Stimulated activated CD4-positive, alpha-beta T cell treated with anti-CD3 and anti-CD28 coated beads, TNF-alpha, amount 100 ng/mL, for 1 hour (primary cell): ENCODE results near the gene CDIPT.
A peak's percentile ranks its signal among the peaks of the same experiment; 100 is the strongest.
"Not testable (repeated sequence)": the region's sequence is repeated elsewhere in the genome, so short reads cannot be mapped to it uniquely, and the experiment has no call there.

Experiments
- DNase-seq, 3 donors: peaks; one replicate each; pipeline ENCODE4 v3.0.0-alpha.2; 2020; ENCODE audit warnings: low read depth in 3 of 3, low spot score in 1 of 3

Gene CDIPT

DNA sequence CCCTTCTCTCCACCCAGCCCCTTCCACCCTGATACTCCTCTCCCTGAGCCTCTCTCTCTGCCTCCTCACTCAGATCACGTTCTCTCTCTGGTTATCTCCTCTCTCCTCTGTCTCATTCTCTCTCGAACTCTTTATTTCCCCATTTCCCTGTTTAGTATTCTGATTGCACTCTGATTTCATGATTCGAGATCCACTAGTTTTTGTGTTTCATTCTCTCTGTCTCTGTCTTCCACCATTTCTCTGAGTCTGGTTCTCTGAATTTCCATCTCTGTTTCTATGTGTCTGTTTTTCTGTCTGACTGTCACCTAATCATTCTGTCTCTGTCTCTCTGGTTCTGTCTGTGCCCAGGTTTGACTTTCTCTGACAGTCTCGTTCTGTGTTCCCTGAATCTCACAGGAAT is 34.3 kb upstream of the CDIPT start:
- DNase-seq, result no peak

- no peak for DNase-seq
Observed at GRCh38 chr16:29896841-29897240, 33.8 kb upstream of the CDIPT start.

GRCh38 chr16:29894352-29894751 is 31.3 kb upstream of the CDIPT start:
- DNase-seq, result no peak

DNA sequence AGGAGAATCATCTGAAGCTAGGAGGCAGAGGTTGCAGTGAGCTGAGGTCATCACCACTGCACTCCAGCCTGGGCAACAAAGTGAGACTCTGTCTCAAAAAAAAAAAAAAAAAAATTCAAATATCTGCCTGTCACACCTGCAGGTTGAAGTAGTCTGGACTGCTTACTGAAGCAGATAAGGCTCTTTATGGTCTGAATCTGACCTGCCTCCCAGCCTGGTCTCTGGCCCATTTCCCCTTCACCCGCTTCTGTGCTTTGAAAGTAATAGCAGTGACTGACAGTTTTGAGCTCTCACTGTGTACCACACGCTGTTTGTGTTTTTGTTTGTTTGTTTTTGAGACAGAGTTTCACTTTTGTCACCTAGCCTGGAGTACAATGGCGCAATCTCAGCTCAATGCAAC is 30.5 kb upstream of the CDIPT start:
- DNase-seq, result no peak

GRCh38 chr16:29892458-29892813 is 29.4 kb upstream of the CDIPT start:
- DNase-seq, result no peak

DNA sequence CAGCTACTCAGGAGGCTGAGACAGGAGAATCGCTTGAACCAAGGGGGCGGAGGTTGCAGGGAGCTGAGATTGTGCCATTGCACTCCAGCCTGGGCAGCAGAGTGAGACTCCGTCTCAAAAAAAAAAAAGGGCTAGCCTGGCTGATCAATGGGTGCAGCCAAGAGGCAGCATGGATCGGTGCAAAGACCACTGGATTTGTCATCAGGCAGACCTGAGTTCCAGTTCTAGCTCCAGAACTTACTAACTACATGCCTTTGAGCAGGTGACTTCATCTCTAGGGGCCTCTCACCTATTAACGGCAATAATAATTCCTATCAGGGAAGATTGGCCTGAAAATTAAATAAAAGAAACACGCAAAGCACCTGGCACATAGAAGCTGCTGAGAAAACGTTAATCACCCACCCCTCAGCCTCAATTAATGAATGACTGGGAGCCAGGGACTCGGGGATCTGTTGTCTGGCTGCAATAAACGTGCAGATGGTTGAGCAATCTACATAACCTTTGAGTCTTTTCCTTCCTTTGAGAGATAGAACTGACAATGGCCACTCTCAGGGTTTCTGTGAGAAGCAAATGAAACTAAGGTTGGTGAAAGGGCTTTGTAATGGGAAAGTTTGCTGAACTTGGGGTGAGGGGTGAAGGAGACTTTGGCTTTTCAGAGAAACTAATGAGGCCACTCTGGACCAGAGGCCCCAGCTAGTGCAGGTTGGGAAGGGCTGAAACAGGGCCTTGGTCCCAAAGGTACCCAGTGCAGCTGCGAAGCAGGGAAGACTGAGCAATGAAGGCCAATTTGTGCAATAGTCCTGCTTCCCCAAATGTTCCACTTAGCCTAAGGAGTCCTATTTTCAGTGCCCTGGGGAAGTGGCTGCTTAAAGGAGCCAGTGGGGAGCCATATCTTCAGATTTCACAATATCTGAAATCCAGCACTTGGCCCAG is 28.8 kb upstream of the CDIPT start:
- no peak for DNase-seq

- not testable (repeated sequence) for DNase-seq
Observed at GRCh38 chr16:29889372-29889771, 26.3 kb upstream of the CDIPT start.

DNA sequence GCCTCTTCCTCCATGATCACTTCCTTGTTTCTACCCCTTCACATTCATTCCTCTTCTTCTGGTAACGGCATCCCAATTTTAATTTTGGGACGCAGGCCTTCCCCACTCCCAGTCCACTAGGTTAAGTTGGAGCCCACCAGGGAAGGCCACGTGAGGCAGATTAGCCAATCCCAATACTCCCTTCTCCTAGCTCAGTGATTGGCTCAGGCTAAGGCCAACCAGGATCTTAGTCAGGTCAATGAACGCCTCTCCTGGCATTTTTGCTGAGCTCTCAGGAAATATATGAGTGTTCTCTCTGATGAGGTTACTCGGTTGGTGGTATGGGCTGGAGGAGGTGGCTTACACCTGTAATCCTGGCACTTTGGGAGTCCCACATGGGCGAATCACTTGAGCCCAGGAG is 21.0 kb upstream of the CDIPT start:
- no peak for DNase-seq

DNA sequence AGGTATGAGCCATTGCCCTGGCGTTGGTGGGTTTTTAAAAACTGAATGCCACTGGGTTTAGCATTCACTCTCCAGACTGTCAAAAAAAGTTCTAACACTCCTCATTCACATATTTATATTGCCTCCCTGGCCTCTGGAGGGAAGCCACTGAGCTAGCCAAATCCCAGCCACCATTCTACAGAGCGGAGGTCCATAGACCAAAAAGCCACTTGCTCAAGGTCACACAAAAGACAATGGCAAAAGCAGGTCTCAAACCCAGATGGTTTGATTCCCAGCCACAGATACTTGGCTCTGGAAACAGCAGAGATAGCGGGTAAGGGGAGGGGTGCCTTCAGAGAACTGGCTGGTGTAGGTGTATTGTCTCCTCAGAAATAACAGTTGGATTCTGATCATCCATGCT is 18.0 kb upstream of the CDIPT start:
- no peak for DNase-seq

DNA sequence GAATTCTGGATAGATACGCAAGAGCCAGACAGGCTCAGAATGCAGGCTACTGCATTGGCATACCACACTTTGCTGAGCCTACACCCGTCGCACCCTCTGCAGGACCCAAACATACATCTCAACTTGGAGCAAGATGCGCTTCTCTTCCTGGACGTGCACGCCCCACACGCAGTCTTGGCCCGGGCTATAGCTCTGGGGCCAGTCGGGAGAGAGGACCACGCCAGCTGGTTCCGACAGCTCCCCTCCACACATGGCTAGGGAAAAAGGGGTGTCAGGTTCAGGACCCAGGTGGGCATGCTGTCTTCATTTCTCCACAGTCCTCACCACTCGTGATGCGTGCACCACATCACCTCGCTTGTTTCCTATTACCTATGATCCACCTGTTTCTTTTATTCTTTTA is 15.1 kb upstream of the CDIPT start:
- DNase-seq, result no peak

DNA sequence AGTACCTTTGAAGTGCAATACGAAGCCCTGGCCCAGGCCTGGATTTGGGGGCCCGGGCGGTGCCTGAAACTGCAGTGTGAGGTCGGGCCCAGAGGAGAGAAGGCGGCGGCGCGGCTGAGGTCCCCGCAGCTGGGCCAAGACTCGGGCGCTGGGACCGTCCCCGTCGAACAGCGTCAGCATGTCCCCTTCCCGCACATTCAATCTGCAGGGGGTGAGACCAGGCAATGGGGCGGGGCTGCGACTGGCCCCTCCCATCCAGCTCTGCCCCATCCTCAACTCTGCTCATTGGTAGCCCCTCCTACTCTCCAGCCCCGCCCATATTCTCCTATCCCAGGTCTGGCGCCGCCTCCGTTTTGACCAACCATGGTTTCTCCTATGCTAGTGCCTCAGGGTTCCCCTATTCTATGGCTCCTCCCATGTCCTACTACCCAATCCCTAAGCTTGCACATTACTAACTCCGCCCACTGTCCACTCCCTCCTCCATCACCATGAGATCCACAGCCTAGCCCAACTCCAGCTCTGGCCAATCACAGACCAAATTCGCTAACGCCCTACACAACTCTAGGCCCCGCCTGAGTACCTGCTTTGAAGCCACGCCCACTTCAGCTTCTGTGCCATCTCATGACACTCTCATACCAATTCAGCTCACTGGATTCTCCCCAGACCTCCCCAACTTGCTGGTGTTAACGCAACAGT is 14.4 kb upstream of the CDIPT start:
- DNase-seq, result peak in 1 of 3 donors; percentile 33

- peak in 1 of 3 donors; percentile 33 for DNase-seq
Observed at GRCh38 chr16:29876594-29877249, 13.7 kb upstream of the CDIPT start.

DNA sequence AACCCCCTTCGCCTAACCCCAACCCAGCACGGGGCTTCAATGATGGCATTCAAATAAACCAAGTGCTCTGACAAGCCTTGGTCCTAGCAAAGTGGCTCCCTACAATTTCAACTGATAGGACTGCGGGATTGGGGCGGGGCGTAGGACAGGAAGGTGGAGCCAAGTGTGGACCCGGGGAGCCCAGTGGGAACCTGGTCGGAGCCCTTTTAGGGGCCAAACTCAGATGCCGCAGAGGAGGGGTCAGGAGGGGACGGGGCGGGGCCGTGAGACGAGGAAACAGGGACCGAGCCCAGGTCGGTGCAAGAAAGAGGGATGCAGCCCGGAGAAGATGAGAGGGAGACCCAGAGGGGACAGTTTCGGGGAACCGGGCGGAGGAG is 13.2 kb upstream of the CDIPT start:
- DNase-seq, result no peak

GRCh38 chr16:29875206-29875605 is 12.2 kb upstream of the CDIPT start:
- no peak for DNase-seq

DNA sequence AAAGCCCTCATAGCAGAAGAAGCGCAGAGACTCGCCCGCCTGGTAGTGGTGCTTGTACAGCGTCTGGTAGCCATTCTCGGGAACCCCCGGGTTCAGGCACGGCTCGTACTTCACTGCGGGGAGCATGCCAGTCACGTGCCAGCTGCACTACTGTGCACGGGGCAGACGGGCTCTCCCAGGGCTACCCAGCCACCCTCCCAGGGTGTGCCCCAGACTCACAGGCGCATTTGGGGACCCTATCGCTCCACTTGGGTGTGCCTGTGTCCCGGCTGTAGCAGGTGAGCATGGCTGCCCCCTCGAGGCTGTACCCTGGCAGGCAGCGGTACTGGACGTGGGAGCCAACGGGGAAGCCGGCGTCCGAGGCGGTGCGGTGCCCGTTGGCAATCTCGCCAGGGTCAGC is 10.3 kb upstream of the CDIPT start:
- DNase-seq, result no peak

- no peak for DNase-seq
Observed at GRCh38 chr16:29871822-29872546, 9.0 kb upstream of the CDIPT start.

- DNase-seq, result not testable (repeated sequence)
Observed at GRCh38 chr16:29869067-29869466, 6.0 kb upstream of the CDIPT start.

DNA sequence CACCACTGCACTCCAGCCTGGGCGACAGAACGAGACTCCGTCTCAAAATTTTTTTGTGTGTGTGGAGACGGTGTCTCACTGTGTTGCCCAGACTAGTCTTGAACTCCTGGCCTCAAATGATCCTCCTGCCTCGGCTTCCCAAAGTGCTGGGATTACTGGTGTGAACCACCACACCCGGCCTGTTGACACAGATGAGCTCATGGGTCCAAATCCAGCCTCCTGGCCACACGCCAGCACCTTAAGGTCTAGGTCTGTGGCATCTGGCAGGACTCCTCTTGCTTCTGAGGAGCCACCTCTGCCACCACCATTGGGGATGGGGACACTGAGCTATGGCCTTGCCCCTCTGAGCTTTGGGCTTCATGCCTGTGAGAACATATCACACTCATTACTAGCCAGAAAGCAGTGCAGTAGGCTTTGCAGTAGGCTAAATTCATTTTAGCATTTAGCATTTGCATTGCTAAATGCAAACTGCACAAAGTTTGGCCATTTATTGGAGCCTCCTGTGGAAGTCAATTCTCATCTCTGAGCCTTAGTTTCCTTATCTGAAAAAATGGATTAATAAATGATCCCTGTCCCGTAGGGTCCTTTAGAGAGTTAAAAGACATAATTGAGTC is 5.5 kb upstream of the CDIPT start:
- no peak for DNase-seq

DNA sequence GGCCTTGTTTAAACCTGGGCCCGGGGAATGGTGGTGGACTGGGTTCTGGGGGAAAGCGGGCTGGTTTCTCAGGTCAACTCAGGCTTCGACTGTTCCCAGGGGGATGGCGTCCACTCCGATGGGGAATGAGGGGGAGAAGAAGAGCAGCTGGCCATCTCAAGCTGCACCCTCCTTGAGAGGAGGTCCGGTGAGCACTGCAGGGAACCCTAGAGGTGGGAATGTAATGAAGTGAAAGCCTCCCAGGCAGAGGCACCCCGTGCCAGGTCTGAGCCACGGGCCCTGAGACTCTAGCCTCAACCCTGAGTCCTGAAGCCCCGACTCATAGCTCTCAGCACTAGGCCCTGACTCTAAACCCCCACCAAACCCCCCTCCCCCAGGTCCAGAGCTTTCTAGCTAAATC is 1.2 kb upstream of the CDIPT start:
- no peak for DNase-seq

DNA sequence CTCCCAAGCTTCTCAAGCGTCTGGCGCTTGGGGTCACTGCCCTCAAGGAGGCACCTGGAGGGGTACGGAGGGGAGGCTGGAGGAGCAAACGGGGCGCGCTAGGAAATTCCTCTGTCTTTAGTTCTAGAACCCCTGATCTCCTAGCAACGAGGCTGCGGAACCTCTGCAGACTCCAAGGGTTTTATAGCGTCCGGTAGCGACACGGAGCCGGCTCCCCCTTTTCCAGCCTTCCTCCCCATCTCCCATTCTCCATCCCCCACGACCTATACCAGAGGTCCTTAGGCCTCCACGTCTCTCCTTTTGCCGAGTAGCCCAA is 601 bp upstream of the CDIPT start:
- no peak for DNase-seq

DNA sequence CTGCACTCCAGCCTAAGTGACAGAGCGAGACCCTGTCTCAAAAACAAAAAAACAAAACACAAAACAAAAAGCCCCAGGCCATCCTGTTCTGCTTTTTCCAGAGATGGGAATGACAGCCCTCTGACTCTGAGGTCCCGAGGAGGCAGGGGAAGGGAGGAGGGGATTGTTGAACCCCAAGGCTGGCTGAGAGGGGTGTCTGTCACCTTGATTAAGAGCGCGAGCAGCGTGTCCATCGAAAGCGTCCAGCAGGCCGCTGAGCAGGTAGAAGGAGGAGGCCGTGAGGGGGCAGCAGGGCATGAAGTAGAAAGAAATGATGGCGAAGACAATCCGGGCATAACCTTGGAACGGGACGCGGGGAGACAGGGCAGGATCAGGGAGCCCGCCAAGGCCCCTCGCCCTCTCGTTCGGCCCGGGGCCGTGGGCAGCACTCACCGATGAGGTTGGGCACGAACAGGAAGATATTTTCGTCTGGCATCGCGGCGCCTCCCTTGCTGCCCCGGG is 593 bp downstream of the CDIPT start:
- DNase-seq, result no peak
